Tibial nerve (tissue), 4 donors: ENCODE data around the gene FOSL2.

Source experiments
- EP300 ChIP-seq, 2 donors: sonication (generic); formaldehyde crosslinking; IDR thresholded peaks; one replicate each; pipeline ENCODE4 v1.6.1; 2017; ENCODE audit warnings: antibody characterized with exemption in 2 of 2, mild to moderate bottlenecking in 1 of 2
- POLR2A ChIP-seq, 2 donors: fragments of 450-650 bp; IDR thresholded peaks; one replicate each; pipeline ENCODE4 v1.6.1; 2017; ENCODE audit warnings: antibody characterized with exemption in 2 of 2, mild to moderate bottlenecking in 2 of 2, moderate library complexity in 2 of 2
- TF ChIP-seq, protein P1 (sequence below), 5 experiments: fragments of 200-600 bp in 3 of 5; fragments of 450-650 bp in 2 of 5; sonication (generic) in 3 of 5; IDR thresholded peaks; one replicate each; pipeline ENCODE4 v1.5.1; 2016 to 2019; ENCODE audit warnings: antibody characterized with exemption in 5 of 5, mild to moderate bottlenecking in 3 of 5, moderate library complexity in 2 of 5

DNA sequence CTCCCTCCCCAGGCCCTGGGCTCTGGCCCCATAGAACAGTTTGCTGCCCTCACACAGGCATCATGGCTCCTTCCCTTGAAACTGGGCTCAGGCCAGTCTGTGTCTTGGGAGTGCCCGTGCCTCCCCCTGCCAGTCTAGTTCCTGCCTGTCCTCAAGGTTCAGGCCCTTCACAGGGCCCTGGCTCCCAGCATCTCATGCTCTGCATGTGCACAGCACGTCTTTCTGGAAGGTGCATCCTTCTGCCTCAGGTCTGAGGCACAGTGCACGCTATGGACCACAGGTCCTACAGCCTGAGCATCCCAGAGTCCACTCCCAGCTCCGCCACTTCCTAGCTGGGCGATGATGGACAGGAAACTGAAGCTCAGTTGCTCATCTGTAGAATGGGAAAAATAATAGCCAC lies 35.6 kb upstream of the FOSL2 start:
- TF ChIP-seq, protein P1, sequence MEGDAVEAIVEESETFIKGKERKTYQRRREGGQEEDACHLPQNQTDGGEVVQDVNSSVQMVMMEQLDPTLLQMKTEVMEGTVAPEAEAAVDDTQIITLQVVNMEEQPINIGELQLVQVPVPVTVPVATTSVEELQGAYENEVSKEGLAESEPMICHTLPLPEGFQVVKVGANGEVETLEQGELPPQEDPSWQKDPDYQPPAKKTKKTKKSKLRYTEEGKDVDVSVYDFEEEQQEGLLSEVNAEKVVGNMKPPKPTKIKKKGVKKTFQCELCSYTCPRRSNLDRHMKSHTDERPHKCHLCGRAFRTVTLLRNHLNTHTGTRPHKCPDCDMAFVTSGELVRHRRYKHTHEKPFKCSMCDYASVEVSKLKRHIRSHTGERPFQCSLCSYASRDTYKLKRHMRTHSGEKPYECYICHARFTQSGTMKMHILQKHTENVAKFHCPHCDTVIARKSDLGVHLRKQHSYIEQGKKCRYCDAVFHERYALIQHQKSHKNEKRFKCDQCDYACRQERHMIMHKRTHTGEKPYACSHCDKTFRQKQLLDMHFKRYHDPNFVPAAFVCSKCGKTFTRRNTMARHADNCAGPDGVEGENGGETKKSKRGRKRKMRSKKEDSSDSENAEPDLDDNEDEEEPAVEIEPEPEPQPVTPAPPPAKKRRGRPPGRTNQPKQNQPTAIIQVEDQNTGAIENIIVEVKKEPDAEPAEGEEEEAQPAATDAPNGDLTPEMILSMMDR (IDR thresholded peaks at IDR 0.05), result no peak
- TF ChIP-seq POLR2A (IDR thresholded peaks at IDR 0.05) (no peak), EP300 (IDR thresholded peaks at IDR 0.05) (no peak)
